ENCODE results near the gene LCN9.

The LCN9 gene

GRCh38 chr9:135712613-135713295, 49.6 kb downstream of the LCN9 start:
- Histone ChIP-seq H3K27ac (ENCODE audit: poor library complexity, severe bottlenecking) (no peak overlapping the region), H3K9me3 (ENCODE audit: severe bottlenecking) (no peaks in the 10 kb centered on the region), H3K4me3 (ENCODE audit: severe bottlenecking) (no peak overlapping the region), H3K36me3 (ENCODE audit: low read depth) (no peaks in the 10 kb centered on the region), H3K27me3 (ENCODE audit: insufficient read depth, poor library complexity, severe bottlenecking) (peaks cover 43% of the 10 kb centered on the region), H3K4me1 (ENCODE audit: insufficient read depth, poor library complexity, severe bottlenecking) (no peaks in the 10 kb centered on the region)
- ATAC-seq (ENCODE audit: low read depth) = no peak
- no peak for TF ChIP-seq CTCF (IDR thresholded peaks at IDR 0.05; ENCODE audit: poor library complexity, severe bottlenecking)
- DNase-seq (ENCODE audit: low spot score) = no peak

DNA sequence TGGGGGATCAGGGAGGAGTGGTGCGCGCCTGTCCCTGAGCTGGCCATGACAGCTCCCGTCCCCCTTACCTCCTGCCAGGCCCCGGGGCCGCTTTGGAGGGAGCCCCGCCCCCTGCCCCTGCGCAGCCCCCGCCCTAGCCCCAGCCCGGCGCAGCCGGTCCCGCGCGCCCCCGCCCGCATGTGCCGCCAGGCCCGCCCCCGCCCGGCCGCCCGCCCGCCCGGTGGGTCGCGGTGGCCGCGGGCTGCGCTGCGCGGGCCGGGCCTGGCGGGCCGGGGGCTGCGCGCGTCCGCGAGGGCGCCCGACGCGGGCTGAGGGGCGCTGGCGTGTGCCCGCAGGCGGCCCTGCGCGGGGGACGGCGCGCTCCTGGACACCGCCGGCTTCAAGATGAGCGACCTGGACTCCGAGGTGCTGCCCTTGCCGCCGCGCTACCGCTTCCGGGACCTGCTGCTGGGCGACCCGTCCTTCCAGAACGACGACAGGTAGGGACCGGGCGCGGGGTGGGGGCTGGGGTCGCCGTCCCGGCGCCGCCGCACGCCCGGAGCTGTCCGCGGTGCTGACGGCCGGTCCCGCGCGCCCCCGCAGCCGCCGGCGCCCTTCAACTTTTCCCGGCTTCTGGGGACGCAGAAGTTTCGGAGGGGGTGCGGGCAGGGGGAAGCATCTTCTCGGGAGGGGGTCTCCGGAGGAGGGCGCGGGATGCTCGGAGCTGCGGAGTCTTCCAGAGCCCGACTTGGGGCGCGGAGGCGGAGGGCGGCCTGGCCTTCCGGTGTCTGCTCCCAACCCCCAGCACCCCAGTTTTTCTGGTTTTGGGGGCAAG, 51.3 kb downstream of the LCN9 start:
- Histone ChIP-seq H3K4me1 (ENCODE audit: insufficient read depth, poor library complexity, severe bottlenecking) (no peaks in the 10 kb centered on the region), H3K27ac (ENCODE audit: poor library complexity, severe bottlenecking) (no peak overlapping the region), H3K36me3 (ENCODE audit: low read depth) (no peaks in the 10 kb centered on the region), H3K9me3 (ENCODE audit: severe bottlenecking) (no peaks in the 10 kb centered on the region), H3K4me3 (ENCODE audit: severe bottlenecking) (no peak overlapping the region), H3K27me3 (ENCODE audit: insufficient read depth, poor library complexity, severe bottlenecking) (peaks cover 43% of the 10 kb centered on the region)
- no peak for ATAC-seq (ENCODE audit: low read depth)
- no peak for DNase-seq (ENCODE audit: low spot score)
- TF ChIP-seq CTCF (IDR thresholded peaks at IDR 0.05; ENCODE audit: poor library complexity, severe bottlenecking) = no peak

DNA sequence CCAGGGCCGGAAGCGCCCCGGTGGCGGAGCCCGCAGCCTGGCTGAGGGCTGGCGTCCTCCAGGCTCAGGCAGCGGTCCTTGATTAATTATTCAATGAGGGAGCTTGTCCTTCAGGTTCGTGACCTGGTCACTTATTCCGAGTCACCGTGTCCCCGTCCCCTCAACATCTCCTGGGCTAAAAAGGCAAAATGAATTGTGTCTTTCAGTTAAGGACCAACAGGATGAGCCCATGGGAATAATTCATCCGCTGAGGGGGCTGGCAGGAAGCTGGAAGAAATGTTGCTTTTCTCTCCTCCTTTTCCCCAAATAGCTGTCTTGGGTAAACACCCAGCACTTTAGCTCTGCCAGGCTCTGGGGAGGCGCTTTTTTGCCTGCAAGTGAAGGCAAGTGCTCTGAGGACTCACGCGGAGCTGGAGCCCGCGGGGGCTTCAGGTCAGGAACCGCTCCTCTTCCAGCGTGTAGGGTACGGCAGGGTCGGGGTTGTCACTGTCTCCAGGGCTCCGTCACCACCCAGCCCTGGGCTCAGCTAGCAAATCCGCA, 52.0 kb downstream of the LCN9 start:
- no peaks in the 10 kb centered on the region for H3K4me1 ChIP-seq (ENCODE audit: insufficient read depth, poor library complexity, severe bottlenecking)
- H3K4me3 ChIP-seq (ENCODE audit: severe bottlenecking) = no peak overlapping the region
- no peak for DNase-seq (ENCODE audit: low spot score)
- no peak for ATAC-seq (ENCODE audit: low read depth)
- TF ChIP-seq CTCF (IDR thresholded peaks at IDR 0.05; ENCODE audit: poor library complexity, severe bottlenecking) = no peak
- peaks cover 43% of the 10 kb centered on the region for H3K27me3 ChIP-seq (ENCODE audit: insufficient read depth, poor library complexity, severe bottlenecking)
- H3K9me3 ChIP-seq (ENCODE audit: severe bottlenecking) = no peaks in the 10 kb centered on the region
- H3K36me3 ChIP-seq (ENCODE audit: low read depth) = no peaks in the 10 kb centered on the region
- no peak overlapping the region for H3K27ac ChIP-seq (ENCODE audit: poor library complexity, severe bottlenecking)

DNA sequence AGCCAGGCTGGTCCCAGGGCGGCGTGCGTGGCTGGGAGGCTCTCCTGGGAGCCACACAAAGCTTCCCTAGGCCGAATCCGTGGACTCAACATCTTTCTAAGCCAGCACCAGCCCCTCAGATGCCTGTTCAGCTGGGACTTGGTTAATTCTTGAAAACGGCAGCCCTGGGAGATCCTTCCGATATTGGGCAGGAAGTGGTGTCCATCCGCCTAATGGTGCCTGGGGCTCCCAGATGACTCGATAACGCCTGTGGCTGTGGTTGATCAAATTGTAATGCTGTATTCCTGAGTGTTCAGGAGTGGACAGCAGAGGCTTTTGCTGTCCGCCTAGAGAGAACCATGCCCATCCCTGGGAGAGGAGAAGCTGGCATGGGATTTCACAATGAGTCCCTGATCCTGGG, 52.9 kb downstream of the LCN9 start:
- Histone ChIP-seq H3K27ac (ENCODE audit: poor library complexity, severe bottlenecking) (no peak overlapping the region), H3K4me3 (ENCODE audit: severe bottlenecking) (no peak overlapping the region), H3K27me3 (ENCODE audit: insufficient read depth, poor library complexity, severe bottlenecking) (peaks cover 43% of the 10 kb centered on the region), H3K36me3 (ENCODE audit: low read depth) (no peaks in the 10 kb centered on the region), H3K9me3 (ENCODE audit: severe bottlenecking) (no peaks in the 10 kb centered on the region), H3K4me1 (ENCODE audit: insufficient read depth, poor library complexity, severe bottlenecking) (no peaks in the 10 kb centered on the region)
- TF ChIP-seq CTCF (IDR thresholded peaks at IDR 0.05; ENCODE audit: poor library complexity, severe bottlenecking) = no peak
- no peak for ATAC-seq (ENCODE audit: low read depth)
- DNase-seq (ENCODE audit: low spot score) = no peak

All from RWPE2 (cell line).